ENCODE measurements around the gene NDUFA3.

The NDUFA3 gene

DNA sequence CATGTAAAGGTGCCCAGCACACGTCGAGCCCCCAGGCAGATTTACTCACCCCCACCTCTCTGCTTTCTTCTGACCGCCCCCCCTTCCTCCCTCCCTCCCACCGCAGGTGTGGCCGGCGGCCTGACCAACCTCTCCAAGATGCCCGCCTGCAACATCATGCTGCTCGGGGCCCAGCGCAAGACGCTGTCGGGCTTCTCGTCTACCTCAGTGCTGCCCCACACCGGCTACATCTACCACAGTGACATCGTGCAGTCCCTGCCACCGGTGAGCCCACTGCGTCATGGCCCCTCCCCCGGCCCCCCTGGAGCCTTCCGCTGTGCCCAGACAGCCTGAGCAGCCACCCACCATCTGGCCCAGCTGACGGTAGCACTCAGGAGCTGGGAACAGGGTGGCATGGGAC is 21.7 kb downstream of the NDUFA3 start:
- no peak for DNase-seq (ENCODE audit: low read depth in 2 of 2)
- H3K4me3 ChIP-seq (replicated peaks in 1 of 2; ENCODE audit: low read depth in 2 of 2, low read length in 2 of 2), result no peak overlapping the region
- TF ChIP-seq, protein P1, sequence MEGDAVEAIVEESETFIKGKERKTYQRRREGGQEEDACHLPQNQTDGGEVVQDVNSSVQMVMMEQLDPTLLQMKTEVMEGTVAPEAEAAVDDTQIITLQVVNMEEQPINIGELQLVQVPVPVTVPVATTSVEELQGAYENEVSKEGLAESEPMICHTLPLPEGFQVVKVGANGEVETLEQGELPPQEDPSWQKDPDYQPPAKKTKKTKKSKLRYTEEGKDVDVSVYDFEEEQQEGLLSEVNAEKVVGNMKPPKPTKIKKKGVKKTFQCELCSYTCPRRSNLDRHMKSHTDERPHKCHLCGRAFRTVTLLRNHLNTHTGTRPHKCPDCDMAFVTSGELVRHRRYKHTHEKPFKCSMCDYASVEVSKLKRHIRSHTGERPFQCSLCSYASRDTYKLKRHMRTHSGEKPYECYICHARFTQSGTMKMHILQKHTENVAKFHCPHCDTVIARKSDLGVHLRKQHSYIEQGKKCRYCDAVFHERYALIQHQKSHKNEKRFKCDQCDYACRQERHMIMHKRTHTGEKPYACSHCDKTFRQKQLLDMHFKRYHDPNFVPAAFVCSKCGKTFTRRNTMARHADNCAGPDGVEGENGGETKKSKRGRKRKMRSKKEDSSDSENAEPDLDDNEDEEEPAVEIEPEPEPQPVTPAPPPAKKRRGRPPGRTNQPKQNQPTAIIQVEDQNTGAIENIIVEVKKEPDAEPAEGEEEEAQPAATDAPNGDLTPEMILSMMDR (IDR thresholded peaks at IDR 0.05; ENCODE audit: low read depth, low read length), result no peak

DNA sequence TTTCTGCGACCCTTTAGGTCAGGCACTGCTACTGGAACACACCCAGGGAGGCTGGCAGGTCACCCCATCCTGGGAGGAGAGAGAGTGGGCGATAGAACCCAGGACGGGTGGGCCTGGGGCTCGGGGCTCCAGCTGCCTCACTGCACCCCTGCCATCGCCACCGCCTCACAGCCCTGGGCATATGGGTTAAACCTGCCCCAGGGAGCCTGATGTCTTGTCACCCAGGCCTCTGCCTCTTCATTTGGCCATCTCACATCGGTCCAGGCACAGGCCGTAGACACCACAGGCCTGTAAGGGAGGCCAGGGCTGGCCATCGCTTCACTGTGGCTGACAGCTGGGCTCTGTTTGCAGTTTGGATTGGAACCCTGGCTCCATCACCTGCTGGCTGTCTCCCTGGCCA is 23.1 kb downstream of the NDUFA3 start:
- DNase-seq (ENCODE audit: low read depth in 2 of 2), result no peak
- TF ChIP-seq, protein P1 (IDR thresholded peaks at IDR 0.05; ENCODE audit: low read depth, low read length), result no peak
- H3K4me3 ChIP-seq (replicated peaks in 1 of 2; ENCODE audit: low read depth in 2 of 2, low read length in 2 of 2), result no peak overlapping the region

DNA sequence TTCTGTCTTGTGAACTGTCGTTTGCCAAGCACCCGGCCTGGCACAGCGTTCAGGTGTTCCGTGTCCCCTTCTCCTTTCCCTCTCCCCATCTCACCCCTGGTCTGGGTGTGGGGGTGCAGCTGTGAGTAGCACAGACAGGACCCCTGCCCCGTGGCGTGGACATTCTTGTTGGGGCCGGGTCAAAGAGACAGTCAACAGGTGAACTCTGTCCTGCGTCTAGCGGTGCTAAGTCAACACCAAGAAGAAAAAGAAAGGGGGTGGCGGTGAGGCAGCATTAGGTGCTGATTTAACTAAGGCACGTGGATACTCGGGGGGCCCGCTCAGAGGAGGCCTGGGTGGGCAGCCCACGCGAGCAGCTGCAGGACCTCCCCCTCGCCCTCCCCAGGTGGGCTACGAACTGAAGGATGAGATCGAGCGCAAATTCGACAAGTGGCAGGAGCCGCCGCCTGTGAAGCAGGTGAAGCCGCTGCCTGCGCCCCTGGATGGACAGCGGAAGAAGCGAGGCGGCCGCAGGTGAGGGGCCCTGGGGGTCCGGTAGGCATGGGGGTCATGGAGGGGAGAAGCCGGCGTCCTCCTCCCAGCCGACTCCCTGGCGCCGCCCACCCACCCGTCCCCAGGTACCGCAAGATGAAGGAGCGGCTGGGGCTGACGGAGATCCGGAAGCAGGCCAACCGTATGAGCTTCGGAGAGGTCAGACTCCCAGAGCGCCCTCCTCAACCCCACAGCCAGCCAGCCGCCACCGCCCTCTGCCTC is 25.2 kb downstream of the NDUFA3 start:
- no peak for DNase-seq (ENCODE audit: low read depth in 2 of 2)
- TF ChIP-seq, protein P1 (IDR thresholded peaks at IDR 0.05; ENCODE audit: low read depth, low read length), result no peak
- H3K4me3 ChIP-seq (replicated peaks in 1 of 2; ENCODE audit: low read depth in 2 of 2, low read length in 2 of 2), result no peak overlapping the region

DNA sequence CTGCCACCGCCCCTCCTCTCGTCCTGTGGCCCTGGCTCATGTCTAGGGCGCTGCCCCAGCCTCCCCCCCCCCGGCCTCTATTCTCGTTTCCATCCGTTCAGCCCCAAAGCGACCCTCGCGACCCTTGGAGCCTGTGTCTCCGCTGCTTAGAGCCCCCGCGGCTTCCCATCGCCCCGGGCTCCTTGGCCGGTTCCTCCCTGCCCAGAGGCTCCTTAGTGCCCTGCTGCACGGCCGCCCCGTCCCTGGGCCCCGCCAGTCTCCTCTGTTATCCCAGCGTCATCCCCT is 25.7 kb downstream of the NDUFA3 start:
- TF ChIP-seq, protein P1 (IDR thresholded peaks at IDR 0.05; ENCODE audit: low read depth, low read length), result no peak
- no peak overlapping the region for H3K4me3 ChIP-seq (replicated peaks in 1 of 2; ENCODE audit: low read depth in 2 of 2, low read length in 2 of 2)
- DNase-seq (ENCODE audit: low read depth in 2 of 2), result no peak

DNA sequence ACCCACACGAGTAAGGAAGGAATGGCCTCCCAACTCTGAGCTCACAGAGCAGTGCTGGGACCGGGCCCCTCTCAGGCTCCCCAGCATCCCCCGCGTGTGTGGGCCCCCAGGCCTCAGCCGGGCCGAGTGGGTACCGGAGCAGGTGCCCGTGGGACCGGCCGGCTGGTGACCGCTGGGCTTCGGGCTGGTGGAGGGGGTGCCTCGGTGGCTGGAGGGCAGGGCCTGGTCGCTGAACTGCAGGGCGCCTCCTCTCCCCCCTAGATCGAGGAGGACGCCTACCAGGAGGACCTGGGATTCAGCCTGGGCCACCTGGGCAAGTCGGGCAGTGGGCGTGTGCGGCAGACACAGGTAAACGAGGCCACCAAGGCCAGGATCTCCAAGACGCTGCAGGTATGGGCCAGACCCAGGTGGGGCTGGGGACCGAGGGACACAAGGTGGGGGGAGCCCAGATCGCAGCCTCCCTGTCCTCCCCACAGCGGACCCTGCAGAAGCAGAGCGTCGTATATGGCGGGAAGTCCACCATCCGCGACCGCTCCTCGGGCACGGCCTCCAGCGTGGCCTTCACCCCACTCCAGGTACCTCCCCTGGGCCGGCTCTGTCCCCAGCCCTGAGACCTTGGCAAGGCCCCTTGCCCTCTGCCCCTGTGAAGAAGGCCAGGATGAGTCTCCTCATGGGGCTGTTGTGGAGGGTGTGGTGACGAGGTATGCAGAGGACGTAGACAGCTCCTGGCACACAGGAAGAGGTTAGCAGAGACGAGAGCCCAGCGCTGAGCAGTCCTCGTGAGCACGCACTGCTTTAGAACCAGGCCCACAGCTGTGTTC is 26.4 kb downstream of the NDUFA3 start:
- TF ChIP-seq, protein P1 (IDR thresholded peaks at IDR 0.05; ENCODE audit: low read depth, low read length), result no peak
- DNase-seq (ENCODE audit: low read depth in 2 of 2), result no peak
- H3K4me3 ChIP-seq (replicated peaks in 1 of 2; ENCODE audit: low read depth in 2 of 2, low read length in 2 of 2), result no peak overlapping the region

DNA sequence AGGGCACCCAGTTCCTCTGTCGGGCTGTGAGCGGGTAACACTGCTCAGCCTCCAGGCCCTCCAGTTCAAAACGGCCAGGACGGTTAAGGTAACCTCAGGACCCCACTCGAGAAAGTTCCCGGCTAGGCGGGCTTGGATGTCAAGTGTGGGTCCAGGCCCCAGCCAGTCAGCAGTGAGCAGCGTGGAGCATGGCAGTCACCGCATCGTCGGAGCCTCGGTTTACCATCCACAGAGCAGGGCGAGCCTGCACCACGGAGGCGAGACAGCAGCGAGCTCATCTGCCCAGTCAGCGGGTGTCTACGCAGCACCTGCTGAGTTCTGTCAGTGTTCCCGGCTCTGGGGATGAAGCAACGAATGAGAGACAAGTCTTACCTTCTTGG is 27.0 kb downstream of the NDUFA3 start:
- H3K4me3 ChIP-seq (replicated peaks in 1 of 2; ENCODE audit: low read depth in 2 of 2, low read length in 2 of 2), result no peak overlapping the region
- no peak for DNase-seq (ENCODE audit: low read depth in 2 of 2)
- TF ChIP-seq, protein P1 (IDR thresholded peaks at IDR 0.05; ENCODE audit: low read depth, low read length), result no peak

Measured in cardiac fibroblast (primary cell).